ENCODE results near the gene KAT2A.
"Not testable (repeated sequence)": the region's sequence is repeated elsewhere in the genome, so short reads cannot be mapped to it uniquely, and the experiment has no call there.

Gene KAT2A

DNA sequence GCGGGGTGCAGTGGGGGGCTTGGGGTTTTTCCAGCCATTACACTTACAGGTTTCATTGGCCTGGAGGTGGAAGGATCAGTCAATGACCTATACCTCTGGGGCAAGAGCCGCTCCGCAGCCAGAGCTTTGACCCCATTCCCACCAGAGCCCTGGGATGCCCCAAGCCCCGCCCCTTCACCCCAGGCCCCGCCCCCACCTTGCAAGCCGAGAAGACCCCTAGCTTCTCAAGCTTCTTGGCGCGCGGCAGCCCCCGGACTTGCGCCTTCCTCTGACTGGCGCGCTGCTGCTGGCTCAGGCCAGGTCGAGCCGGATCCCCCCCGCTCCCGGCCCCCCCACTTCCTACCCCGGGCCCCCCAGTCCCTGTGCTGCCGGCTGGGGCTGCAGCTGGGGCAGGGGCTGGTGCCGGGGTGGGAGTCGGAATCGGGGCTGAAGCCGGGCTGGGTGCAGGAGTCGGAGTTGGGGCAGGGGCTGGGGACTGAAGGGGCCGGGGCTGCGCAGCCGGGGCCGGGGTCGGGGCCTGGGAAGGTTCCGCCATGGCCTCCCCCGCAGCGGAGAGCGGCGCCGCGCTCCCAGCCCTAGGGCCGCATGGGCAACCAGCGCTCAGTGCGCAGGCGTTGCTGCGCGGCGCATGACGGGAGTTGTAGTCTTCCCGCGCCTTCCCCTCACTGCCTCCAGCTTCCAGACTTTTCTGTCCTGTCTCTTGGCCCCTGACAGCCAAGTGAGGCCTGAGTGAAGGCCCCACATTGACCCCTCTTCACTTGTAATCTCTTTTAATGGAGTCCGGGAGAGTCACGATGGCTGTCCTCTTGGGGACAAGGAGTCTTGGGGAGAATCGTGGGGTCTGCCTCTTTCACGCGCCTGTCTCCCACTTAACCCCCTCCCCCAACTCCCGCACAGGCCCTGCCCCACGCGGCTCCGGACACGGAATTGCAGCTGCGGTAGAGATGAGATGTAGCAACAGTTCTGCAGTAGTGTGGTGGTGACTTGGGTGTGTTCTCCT, at the start of gene KAT2A:
Gene KAT2A, minus strand, starts transcription at position 598 of the 1,000 bp plus-strand sequence. Its CDS starts 63 bp downstream, at position 535.
- peak; percentile 71 for DNase-seq

DNA sequence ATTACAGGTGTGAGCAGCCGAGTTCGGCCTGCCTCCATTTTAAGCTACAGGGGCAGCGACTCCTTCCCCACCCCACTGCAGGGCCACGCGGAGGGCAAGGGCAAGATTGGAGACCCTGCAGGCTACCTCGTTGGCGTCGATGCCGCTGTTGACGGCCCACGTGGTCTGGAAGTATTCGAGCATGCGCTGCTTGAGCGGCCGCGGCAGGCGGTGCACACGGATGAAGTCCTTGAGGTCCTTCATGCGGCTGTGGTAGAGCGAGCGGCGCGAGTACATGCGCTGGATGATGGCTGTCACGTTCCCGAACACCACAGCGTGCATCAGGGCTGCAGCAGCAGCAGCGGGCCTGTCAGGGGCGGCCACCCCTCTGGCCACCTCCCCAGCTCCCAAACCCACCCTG, 48.2 kb upstream of the KAT2A start:
- DNase-seq: no peak

DNA sequence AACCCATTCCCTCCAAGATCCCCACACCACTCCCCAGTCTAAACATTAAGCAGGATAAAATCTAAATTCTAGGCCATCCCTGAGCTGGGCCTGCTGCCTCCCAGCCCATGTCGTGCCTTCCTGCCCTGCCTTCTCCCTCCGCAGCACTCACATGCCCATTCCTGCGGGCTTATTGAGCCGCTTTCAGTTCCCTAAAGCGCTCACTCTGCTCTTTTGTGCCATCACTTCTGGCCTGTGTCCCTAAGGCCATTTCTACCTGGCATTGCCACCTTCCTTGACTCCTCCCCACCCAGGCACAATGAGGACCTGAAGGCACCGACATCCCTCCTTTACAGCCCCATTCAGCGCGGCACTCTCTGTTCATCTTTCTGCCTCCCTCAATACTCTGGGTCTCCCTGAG, 46.6 kb upstream of the KAT2A start:
- no peak for DNase-seq

DNA sequence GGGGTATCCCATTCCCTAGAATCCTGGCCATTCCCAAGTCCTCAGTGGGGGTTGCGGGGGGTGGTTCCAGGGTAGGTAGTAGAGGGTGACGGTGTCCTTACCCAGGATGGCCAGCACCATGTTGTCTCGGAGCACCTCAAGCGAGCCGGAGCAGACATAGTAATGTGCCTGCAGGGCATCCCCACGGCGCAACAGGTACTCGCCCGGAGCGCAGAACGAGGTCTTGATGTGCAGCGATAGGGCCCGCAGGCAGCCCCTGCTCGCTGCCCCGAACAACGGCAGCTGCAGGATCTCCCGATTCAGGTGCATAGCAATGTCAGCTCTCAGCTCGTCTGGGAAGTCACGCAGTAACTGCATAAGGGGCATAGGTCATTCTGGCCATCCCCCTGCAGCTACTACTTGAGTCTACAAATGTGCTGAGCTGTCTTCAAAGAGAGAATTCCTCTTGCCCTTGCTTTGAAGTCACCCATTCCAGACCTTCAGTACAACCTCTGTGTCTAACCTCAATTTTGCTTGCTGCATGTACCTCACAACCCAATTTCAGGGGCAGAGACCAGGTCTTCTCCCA, 45.1 kb upstream of the KAT2A start:
- no peak for DNase-seq

DNA sequence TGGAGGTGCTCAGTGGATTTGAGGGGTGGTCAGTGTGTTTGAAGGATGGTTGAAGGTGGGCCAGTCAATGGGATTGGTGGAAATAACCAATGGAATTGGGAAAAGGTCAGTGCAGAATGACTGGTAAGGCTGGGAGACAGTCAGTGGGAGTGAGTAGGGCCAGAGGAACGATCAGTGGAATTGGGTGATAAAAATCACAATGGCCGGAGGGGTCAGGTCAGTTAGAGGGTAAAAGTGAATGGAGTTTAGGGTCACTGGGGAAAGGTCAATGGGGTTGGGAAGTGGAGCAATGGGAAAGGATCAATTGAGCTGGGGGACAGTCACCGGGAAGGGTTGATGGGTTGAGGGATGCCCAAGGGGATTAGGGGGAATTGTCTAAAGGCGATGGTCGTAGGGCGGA, 44.6 kb upstream of the KAT2A start:
- no peak for DNase-seq

DNA sequence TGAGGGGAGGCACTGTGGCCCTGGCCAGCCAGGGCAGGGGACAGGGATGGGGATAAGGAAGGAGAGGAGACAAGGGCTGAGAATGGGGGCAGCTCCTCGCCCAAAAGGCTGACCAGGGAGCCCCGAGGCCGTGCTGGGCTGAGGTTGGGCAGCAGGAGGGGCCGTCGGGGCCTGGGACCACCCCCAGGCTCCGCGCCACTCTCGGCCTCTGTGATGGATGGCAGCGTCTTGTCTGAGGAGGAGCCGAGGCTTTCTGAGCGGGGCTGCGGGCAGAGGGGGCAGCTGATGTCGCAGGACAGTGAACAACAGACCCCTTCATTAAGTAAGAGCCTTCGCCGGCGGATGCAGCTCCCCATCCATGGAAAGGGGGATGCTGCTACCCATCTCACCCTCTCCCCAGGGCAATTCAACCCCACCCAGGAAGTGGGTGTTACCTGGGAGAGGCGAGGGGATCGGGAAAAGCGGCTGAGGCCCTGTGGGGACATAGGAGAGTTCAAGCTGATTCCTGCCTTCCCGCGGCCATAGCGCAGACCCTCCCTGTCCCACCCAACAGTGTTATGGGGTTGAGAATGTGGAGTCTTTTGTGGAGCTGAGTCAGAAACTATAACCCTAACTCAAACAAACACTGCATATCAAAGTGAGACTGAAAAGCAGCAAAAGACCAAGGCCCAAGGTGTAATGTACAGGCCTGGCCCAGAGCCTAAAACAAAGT, 42.7 kb upstream of the KAT2A start:
- no peak for DNase-seq

DNA sequence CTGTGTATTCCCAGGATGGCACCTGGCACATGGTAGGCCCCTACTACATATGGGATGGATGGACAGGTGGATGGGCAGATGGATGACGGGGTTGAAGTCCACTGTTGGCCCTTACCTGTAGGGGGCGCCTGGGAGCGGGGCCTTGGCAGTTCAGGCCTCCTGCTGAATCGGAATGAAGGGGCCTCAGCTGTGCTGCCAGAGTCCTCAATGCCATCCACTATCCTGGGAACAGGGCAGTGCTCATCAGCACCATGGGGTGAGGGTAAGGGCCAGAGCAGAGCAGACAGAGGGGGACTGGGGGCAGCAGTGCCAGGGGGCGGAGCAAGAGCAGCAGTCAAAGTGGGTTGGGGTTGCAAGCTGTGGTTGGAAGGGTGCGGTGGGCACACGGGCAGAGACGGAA, 41.9 kb upstream of the KAT2A start:
- DNase-seq: no peak

DNA sequence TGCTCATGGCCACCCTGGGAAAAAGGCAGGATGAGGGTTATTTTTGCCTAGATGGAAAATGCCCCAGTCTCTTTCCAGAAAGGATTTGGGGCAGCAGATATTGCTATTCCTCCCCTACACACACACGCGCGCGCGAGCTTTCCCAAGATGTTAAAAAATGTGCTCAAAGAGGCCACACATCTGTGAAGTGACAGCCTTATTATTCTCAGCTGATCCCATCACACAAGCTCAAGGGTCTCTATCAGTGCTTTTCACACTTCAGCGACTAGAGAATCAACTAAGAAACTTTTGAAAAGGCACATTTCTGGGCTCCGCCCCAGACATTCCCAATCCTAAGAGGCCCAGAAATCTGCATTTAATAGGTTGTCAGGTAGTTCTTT, 39.4 kb upstream of the KAT2A start:
- no peak for DNase-seq

DNA sequence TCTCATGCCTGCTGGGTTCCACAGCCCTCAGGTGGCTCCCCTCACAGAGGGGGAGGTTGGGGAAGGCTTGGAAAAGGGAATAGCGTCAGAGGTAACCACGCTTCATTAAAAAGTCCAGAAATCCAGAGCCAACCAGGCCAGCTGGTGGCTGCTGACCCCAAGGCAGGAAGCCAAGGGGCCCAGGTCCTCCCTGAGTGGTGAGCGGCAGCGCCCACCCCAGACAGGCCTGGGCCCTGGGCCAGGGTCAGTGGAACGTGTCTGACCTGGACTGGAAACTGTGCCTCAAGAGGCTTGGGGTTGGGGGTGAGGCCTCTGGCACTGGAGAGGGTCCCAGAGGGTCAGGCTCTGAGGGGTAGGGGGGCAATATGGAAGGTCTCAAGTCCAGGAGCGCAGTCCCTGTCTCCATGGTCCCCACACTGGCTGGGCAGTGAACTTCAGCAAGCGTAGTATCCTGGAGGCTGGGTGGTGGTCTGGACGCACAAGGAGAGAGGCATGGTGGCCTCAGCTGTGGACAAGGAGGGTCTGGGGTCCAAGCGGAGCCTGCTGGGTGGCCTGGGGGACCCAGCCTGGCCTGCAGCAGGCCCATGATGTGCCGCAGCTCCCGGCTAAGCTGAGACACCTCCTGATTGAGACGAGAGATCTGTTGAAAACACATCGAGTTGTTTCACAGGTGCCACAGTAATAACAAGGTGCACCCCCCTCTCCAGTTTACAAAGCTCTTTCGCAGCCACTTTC, 38.8 kb upstream of the KAT2A start:
- no peak for DNase-seq

DNA sequence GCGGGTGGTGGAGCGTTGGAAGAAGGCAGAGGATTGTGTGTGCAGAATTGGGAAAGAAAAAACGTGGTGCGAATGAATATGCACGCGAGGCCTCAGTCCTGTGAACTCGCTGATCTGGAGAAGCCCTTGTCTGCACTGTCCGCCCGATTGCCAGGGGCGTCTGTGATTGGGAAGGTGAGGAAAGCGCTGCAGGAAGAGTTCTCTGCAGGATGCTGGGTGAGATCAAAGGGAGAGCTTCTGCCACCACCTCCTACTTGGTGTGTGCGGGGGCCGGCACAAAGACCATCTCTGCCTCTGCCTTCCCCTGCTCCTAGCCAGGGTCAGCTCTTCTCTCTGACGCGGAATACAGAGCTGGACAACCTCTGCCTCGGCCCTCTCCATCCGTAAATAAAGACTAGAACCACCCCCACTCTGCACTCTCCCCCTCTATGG, 34.5 kb upstream of the KAT2A start:
- no peak for DNase-seq

DNA sequence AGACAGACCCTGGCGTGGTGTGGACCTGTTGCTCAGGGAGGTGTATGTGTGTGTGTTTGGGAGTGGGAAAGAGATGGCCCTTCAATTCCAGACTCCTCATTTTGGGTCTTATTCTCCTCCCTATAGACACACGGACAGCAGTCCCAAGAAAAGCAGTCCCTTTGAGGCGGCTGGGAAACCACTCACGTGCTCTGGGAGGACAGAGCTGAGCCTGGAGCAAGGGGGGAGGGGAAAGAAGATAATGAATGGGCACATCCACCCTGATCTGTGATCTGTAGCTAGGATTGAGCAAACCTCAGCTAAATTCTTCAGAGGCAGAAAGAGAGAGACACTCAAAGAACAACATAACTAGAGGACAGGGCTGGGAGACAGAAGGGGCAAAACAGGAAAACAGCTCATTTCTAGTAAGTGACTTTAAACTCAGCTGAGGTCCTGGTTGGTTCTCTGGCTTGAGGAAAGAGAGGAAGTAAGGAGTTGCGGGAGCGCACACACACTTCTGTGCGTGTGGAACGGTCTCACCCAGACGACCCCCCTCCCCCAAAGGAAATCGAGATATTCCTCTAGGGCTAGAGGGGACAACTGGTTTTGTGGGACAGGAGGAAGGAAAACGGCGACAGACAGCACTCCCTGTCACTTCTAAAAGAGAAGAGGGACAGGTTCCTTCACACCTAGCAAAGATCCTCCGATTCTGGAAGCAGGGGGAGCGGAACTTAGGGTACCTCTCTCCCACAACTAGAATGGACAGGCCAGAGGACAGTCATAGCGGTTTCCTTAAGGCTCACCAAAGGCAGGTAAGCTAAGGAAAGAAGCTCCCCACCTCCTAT, 33.0 kb upstream of the KAT2A start:
- DNase-seq: no peak

DNA sequence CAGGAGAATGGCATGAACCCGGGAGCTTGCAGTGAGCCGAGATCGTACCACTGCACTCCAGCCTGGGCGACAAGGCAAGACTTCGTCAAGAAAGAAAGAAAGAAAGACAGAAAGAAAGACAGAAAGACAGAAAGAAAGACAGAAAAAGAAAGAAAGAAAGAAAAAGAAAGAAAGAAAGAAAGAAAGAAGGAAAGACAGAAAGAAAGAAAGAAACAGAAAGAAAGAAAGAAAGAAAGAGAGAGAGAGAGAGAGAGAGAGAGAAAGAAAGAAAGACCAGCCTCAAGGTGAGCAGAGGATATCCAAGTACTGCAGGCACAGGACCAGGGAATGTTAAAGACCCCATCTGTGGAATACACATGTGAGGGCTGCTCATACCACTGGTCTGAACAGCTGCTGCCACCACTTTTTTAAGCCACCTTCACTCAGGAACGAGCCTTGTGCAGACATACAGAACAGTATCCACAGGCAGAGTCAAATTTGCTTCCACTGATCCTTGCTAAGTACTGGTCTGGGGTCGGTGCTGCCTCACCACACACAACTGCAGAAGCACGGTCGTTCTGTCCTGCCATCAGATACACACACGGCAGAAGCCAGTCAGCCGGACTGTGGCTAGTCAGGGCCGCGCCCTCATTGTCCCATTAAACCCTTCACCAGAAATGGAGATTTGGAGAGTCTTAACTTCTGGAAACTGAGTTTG, 25.9 kb upstream of the KAT2A start:
- DNase-seq: no peak

DNA sequence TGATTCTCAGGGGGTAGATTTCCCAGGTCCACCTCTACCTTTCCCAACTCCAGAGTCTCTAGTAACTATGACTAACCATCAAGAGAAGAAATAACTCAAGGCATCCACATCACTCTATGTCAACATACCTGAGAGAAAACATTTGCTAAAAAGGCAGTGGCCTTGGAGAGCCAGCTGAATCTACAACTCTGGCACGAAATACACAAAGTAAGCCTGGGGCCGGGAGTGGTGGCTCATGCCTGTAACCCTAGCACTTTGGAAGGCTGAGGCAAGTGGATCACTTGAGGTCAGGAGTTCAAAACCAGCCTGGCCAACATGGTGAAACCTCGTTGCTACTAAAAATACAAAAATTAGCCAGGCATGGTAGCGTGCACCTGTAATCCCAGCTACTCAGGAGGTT, 22.0 kb upstream of the KAT2A start:
- not testable (repeated sequence) for DNase-seq

DNA sequence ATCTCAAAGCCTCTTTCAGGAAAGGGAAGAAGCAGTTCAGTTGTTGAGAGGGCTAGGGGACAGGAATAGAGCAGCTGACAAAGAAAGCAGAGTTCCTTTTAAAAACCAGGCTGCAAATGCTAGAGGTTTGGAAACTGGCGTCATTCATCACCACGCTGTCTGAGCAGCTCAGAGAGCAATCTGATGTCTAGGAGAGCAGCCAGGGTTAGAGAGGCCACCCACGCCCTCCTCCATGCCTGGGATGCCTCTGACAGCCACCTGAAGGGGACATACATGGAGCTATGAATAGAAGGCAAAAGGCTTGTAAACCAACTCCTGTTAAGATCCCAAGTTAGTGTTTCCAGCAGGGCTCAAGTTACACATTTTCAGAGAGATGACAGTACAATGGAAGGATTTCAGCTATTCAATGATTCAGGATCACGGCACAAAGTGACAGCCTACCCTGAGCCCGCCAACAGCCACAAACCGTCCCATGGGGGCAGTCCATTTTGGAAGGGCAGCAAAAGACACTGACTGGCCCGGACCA, 21.3 kb upstream of the KAT2A start:
- no peak for DNase-seq

DNA sequence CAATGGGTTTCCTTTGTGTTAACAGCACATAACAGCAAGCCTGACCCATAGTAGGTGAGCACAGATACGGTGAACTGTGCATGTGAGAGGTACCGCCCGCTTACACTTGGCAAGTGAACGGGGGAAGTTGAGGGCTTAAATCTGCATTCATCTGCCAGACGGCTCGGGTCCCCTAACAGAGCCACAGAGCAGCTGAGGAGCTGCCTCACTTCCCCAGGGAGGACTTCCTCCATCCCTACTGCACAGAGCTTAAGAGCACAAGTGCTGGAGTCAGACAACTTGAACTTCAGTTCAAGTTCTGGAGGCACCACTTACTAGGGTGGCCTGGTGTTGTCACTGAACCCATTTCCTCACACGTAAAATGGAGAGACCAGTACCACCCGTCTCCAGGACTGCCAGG, 20.2 kb upstream of the KAT2A start:
- no peak for DNase-seq

DNA sequence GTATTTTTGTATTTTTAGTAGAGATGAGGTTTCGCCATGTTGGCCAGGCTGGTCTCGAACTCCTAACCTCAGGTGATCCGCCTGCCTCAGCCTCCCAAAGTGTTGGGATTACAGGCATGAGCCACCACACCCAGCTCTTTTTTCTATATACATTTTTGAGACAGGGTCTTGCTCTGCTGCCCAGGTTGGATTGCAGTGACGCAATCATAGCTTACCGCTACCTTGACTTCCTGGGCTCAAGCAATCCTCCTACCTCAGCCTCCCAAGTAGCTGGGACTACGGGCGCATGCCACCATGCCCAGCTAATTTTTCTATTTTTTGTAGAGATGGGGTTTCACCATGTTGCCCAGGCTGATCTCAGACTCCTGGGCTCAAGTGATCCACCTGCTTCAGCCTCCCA, 19.5 kb upstream of the KAT2A start:
- not testable (repeated sequence) for DNase-seq

DNA sequence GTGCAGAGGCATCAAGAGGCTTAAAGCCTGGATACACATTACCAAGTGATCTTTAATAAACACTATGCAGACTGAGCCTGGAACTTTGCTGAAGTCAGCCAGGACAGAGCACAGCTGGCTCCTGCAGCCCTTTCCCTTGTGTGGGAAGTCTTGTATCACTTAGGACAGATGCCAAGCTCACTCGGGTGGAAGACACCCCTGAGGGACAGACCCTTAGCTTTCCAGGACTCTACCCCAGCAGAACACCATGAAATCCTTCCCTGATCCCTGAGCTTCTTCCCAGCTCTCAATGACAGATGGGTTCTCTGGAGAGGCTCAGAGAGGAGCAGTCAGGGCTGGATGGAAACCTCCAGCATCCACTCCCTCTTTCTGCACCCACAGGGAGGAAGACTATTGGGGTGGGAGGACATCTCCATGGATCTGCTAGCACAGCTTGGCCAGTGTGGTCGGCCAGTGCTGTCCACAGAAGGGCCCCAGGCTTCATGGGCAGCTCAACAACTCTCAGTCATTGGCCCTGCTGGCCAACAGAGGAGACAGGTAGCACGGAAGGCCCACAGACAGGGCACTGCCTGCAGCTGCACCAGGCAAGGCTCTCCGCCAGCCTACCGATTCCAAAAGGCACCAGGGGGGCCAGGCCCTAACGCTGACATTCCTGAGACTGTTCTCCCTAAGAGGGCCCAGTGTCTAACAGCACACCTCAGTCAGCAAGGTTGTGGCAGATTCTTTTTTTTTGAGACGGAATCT, 17.8 kb upstream of the KAT2A start:
- DNase-seq: no peak

DNA sequence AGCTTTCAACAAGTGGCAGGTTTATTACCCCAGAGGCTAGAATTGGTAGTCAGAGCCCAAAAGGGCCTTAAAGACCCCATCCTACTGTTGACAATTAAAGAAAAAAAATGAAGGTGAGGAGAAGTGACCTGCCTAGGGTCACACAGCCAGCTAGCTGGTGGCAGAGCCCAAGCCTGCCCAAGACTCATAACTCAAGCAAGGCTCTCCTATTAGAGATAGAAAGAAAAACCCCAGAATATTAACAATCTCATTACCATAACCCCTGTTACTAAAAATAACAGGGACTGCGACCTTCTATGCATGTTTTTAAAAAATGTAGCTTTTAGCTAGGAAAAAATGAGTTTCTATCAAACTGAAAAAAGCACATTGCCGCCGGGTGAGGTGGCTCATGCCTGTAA, 15.5 kb upstream of the KAT2A start:
- no peak for DNase-seq

DNA sequence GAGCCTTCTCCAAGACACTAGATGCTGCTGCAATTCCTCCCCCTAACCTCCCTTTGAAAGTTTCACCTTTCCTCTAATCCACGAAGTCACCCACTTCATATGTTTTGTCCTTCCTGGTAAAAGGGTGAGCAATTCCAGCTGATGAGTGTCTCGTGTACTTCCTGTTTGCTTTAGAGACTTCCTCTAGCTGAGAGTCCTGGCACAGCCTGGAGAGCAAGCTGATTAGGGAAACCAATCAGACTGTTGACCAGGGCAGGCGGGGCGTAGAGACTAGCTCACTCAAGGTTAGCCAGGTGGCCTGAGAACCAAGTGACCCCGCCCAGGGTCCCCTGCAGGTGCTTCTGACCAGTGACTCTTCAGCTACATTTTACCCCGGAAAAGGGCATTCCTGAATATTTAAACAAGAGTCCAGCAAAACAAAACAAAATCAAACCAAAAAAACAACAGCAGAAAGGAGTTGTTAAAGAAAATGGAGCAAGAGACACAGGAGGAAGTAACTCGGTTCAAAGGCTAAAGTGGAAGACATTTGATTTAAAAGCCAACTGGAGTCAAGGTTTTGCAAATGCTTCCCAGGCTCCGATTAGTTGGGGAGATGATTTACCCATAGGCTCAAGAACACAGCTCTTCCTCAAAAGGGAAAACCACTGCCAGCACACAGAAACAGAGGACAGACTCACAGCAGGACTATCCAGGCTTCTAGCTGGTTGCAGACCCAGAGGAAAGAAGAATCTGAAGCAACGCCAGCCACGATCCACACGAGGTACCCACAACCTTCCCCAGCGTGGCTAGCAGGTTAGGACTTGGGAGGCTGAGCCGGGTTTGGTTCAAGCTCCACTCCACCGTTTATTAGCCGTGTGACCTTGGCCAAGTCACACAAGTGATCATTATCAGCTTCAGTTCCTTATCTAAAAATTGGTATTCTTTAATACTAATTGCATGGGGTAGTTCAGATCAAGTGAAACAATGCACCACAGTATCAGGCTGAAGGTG, 14.8 kb upstream of the KAT2A start:
- DNase-seq: peak; percentile 24
